ENCODE data around the gene ULK2.

GRCh38 chr17:19800571-19800970 is 67.2 kb downstream of the ULK2 start:
- TF ChIP-seq REPIN1 (CRISPR knock-in tag; IDR thresholded peaks at IDR 0.05; ENCODE audit: borderline replicate concordance, low read depth) (no peak), CTCF (CRISPR knock-in tag; IDR thresholded peaks at IDR 0.05) (no peak), SP2 (CRISPR knock-in tag; IDR thresholded peaks at IDR 0.05) (no peak), NFATC3 (CRISPR knock-in tag; IDR thresholded peaks at IDR 0.05) (no peak), REL (CRISPR knock-in tag; conservative IDR thresholded peaks at IDR 0.05) (no peak), ZNF263 (CRISPR knock-in tag; IDR thresholded peaks at IDR 0.05) (no peak)

Measured in HepG2 (cell line).